Loucy (cell line): Measurements from ENCODE around the gene PNCK.

Experiments
- EZH2phosphoT487 ChIP-seq: fragments of 200-600 bp; IDR thresholded peaks from 2 replicates; pipeline ENCODE4 v1.6.1; 2018; ENCODE audit warnings: antibody characterized with exemption, mild to moderate bottlenecking, moderate library complexity, borderline replicate concordance
- TF ChIP-seq, protein P1 (sequence below): fragments of 200-600 bp; sonication (generic); conservative IDR thresholded peaks from 2 replicates; pipeline ENCODE4 v1.5.1; 2014; ENCODE audit warnings: mild to moderate bottlenecking, antibody characterized with exemption, low read length

DNA sequence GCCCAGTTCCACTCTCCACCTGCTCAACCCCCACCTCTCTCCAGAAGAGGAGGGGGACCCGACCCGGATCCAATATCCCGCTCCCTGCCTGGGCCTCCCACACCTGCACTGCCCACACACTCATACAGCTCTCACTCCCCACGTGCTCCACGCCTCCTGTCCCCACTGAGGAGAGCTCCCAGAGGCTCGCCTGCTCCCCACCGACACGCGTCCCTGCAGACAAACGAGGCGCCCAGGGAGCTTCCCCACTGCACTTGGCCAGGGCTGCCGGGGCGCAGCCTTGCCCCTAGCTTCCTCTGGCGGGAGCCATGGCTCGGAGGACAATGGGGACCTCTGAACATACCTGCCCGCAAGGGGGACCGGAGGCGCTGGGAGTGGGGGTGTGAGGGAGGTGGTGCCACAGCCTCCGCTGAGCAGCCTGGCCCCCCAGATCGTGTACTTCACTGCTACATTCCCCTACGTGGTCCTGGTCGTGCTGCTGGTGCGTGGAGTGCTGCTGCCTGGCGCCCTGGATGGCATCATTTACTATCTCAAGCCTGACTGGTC is 19.1 kb upstream of the PNCK start:
- TF ChIP-seq, protein P1, sequence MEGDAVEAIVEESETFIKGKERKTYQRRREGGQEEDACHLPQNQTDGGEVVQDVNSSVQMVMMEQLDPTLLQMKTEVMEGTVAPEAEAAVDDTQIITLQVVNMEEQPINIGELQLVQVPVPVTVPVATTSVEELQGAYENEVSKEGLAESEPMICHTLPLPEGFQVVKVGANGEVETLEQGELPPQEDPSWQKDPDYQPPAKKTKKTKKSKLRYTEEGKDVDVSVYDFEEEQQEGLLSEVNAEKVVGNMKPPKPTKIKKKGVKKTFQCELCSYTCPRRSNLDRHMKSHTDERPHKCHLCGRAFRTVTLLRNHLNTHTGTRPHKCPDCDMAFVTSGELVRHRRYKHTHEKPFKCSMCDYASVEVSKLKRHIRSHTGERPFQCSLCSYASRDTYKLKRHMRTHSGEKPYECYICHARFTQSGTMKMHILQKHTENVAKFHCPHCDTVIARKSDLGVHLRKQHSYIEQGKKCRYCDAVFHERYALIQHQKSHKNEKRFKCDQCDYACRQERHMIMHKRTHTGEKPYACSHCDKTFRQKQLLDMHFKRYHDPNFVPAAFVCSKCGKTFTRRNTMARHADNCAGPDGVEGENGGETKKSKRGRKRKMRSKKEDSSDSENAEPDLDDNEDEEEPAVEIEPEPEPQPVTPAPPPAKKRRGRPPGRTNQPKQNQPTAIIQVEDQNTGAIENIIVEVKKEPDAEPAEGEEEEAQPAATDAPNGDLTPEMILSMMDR, result no peak
- TF ChIP-seq EZH2phosphoT487, result no peak
